HuH-7 (cell line): ENCODE measurements around the gene PDLIM3.
"Not testable (repeated sequence)": the region's sequence is repeated elsewhere in the genome, so short reads cannot be mapped to it uniquely, and the experiment has no call there.

Experiments
- DNase-seq: peaks from one replicate; pipeline ENCODE4 v3.0.0; 2011; ENCODE audit warnings: low spot score

The PDLIM3 gene

DNA sequence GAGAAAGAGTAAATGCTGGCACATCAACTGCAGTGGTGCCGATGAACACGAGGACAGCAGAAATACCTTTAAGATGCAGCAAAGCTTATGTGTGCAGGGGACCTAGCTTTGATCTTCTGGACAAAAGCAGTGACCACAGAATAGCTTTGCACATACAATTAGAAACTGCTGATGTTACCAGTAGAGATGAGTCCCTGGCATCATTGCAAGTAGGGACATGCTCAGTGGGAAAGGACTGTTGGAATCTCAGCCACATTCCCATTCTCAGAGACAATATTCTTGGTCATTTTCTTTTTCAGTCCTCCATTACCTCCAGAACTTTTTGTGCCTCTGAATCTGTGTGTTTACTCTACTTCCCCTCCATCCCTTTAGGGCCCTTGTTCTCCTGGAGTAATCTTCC lies 16.9 kb upstream of the PDLIM3 start:
- no peak for DNase-seq

DNA sequence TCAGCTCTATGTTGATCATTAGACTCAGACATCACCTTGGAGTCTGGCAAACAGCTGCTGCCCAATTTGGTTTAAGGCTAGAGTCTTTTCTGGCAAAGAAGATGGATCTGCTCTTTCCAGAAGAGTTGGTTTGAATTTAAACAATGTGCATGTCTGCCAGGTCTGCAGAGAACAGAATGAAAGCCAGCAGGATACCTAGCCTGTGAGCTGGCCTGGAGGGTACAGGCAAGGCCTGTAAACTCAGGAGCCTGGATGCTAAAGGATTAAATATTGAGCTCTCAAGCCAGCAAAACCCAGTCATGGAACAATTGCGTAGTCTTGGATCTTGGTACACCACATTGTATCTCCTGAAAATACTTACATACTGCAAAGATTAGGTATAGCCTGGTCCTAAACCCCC lies 15.6 kb upstream of the PDLIM3 start:
- DNase-seq: no peak

DNA sequence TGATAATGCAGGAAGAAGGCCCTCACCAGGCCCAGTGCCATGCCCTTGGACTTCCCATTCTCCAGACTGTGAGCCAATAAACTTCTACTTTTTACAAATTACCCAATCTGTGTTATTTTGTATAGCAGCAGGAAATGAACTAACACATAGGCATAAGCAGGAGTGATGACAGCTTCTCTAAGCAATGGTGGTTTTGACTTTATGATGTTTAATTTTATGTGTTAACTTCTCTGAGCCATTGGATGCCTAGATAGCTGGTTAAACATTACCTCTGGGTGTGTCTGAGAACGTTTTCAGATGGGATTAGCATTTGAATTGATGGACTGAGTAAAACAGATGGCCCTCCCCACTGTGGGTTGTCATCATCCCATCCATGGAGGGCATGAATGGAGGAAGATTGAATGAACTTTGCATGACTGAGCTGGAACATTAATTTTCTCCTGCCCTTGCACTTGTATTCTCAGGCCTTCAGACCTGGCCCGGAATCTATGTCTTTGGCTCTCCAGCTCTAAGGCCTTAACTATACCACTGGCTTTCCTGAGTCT lies 13.9 kb upstream of the PDLIM3 start:
- no peak for DNase-seq

DNA sequence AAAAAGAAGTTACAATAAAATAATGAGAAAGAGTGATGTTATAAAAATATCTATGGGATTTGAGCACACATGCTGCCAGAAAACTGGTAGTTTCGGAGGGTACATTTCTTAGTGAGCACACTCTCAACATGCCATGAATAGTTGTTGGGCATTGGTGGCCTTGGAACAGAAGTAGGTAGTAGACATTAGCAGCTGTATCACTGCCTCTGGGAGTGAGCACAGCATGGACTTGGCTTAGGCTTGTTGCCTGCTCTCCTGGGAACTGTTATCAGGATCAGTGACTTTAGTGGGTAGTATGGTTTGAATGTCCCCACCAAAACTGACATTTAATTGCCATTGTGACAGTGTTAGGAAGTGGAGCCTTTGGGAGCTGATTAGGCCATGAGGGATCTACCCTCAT lies 13.3 kb upstream of the PDLIM3 start:
- DNase-seq: no peak

DNA sequence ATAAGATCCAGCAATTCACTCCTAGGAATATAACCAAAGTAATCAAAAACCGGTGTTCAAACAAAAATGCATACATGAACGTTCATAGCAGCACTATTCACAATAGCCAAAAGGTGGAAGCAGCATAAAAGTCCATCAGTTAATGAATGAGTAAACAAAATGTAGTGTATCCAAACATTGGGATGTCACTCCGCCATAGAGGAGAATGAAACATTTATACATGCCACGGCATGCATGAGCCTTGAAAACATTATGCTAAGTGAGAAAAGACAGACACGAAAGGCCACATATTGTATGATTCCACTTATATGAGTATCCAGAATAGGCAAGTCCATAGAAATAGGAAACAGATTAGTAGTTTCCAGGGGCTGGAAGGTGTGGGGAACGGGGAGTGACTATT lies 11.0 kb upstream of the PDLIM3 start:
- DNase-seq: no peak

DNA sequence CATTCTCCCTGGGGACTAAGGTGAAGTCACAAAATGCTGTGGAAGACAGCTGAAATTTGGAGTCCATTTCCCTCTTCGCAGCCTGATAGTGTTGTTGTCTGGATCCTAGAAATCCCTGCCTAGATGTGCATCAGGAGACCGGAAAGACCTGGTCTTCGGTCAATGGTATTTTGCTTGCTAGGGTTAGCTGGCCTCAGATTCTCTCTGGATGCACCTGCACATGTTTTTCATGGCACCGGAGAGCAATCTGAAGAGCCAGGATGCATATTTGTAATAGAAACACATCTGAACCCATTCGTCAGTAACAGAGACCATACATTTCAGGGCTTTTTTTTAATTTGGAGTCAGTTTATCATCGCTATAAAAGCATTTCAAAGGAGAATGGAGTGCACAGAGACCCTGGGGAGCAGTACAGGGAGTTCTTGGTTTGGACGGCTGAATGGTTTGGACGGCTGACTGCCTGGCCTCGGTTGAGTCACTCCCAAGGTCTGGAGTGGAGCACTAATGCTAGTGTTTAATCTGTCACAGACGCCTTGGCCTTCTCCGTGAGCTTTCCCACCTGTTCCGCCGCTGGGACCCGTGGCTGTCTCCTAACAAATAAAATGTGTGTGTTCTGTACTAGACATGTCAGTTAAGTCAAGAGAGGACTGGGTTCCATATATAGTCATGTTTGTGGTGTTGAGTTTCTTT lies 7.5 kb upstream of the PDLIM3 start:
- DNase-seq: no peak

DNA sequence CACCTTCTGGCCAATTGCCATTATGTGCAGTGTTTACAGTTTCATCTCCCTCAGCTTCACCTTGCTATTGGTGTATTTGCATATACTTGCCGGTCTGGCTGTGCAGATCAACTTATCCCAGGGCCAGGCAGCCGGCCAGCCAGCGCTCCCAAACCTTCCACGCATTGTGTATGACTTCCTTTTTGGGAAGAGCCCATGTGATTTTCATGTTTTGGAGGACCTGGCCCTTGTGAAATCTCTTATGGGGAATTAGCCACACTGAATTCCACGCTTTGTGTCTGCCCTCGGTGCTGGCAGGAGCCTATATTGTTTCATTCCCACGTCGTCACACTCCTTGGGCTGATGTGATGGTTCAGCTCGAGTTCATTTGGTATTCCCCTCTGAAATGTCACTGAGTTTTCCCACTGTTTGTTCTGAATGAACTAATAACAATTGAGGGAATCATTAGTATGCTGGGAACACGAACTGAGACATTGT lies 6.0 kb upstream of the PDLIM3 start:
- DNase-seq: no peak

DNA sequence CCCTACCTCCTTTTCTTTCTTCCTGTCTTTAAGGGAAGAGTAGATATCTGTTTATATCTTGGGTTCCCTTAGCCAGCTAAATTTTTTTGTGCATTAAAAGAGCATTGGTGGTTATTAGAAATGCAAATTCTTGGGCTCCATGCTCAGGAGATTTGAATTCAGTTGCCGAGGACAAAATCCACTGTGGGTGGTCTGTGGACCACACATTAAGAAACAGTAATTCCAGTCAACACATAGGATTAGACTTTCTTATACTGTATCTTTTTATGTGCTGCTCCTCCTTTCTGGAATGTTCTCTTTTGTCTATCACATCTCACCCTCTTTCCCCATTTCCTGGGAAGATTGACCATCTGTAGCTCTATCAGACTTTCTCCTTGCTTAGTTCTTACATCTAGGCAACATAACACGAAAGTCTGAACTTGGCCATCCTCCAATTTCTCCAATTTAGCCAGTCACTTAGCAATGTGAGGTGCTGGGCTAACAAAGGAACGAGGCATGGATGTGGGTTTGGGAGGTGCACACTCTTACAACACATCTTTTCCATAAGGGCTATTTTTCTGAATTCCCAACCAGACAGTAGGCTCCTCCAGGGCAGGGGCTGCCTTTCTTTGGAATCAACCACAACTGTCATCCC lies 5.3 kb upstream of the PDLIM3 start:
- DNase-seq: no peak

DNA sequence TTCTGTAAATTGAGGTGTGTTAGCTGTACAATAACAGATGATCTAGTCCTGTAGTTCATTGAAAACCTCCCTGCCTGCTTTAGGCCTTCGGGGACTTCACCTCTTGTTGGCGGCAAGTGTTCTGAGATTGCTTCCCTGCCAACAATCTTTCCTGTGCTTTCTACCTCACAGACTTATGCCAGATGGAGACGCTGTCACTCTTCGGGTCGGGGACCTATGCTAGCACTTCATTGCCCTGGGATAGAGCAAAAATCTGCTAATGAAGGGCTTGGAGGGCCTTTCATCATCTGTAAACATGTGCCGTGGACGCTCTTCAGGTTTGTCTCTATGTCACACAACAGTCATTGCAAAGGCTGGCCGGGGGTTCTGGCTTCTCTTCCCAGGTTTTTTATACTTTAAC lies 4.7 kb upstream of the PDLIM3 start:
- DNase-seq: no peak

DNA sequence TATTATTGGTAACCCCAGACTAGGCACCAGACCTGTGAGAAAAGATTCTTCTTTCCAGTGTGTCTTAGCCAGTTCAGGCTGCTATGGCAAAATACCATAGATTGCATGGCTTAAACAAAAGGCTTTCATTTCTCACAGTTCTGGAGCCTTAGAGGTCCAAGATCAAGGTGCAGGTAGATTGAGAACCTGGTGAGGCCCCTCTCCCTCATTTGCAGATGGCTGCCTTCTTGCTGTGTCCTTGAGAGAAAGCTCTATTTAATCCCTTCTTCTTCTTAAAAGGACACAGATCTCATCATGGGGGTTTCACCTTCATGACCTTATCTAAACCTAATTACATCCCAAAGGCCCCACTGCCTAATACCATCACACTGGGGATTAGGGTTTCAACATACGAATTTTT lies 3.5 kb upstream of the PDLIM3 start:
- no peak for DNase-seq

DNA sequence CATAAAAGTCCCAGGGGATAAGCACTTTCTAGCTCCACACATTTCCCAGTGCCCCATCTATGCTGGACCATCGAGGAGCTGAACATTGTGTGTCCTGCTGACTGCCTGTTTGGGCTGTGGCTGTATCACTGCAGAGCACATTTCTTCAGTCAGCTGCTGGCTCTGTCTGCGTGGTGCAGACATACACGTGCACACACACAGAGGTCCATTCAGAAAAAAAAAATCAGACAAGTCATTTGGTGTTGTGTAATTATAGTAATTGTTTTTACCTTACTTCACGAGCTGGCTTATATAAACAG lies 1.1 kb upstream of the PDLIM3 start:
- DNase-seq: peak; percentile 5

DNA sequence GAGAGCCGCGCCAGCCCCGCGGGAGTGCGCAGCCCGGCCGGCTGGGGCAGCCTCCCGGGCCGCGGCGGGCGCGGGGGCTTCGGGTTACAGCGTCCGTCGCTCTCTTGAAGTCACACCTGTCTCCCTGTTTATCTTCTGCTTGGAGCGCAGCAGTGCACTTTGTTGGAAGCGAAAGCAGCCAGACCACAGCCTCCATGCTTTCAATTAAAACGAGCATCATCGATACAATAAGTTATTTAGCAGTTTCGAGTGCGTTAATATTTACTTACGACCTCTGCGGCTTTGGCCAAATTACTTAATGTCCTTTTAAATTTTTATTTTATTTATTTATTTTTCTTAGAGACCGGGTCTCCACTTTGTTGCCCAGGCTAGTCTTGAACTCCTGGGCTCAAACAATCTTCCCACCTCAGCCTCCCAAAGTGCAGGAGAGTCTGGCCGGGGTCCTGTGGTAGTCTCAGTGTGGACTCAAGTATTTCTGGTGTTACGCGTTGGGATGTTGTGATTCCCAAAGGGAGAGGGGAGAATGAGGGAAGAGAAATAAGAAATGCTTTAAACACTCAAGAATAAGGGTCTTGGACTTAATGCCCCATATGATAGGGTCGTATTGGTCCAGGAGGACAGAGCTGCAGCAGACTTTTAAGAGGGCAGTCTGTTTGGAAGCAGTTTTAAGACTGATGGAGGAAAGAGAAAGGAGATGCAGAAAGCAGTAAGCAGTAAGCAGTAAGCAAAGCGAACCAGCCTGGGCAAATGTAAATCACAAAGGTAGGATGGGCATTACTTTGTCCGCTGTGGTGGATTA lies 504 bp upstream of the PDLIM3 start:
- no peak for DNase-seq

DNA sequence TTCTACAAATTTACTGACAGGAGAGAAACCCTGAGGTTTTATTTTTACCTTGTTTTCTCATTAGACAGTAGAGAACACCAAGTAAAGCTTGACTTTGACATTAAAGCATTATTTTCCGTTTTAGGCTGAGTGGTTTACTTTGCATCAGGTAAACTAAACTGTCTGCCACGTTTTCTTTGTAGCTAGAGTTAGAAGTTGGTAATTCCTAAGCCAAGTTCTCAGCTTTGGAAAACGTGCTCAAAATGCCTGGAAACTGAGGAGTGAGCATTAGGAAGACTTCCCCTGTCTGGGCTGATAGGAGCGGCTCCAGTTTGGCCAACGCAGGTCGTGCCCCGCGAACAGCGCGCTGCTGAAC lies 819 bp downstream of the PDLIM3 start:
- peak; percentile 4 for DNase-seq

DNA sequence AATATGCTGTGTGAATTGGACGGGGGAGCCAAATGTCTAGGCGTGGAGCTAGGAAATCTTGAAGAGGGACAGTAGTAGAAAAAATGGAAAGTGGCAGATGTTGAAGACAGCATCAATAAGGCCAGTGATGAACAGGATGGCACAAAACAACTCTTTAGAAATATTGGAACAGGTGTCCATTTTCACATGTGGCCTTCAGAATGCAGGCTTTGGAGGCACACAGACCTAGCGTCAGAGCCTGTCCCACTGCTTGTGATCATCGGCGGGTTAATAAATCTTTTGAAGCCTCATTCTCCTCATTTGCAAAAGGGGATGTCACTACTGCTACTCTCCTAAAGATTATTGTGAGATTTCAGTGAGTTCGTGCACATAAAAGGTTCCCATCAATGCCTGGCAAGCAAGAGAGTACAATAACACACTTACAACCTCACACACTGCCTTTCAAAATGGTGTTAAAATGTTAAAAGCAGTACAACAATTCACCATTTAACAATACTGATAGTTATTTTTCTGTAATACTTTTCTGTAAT lies 2.4 kb downstream of the PDLIM3 start:
- no peak for DNase-seq

DNA sequence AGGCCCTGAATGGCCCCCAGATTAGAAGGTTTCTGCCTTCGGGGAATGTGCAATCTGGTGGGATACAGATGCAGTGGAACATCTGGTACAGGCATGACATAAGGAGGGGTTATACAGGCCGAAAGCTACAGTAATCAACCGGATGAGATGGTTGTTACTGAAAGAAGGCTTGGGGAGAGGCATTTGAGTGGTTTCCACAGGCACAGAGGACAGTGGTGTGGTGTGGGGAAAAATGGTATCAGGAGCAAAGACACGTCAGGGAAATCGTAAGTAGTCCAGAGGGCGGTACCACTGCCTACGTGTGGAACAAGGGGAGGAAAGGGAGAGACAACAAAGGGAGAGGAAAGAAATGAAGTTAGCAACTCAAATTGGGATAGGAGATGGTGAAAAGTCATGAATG lies 3.0 kb downstream of the PDLIM3 start:
- DNase-seq: no peak

DNA sequence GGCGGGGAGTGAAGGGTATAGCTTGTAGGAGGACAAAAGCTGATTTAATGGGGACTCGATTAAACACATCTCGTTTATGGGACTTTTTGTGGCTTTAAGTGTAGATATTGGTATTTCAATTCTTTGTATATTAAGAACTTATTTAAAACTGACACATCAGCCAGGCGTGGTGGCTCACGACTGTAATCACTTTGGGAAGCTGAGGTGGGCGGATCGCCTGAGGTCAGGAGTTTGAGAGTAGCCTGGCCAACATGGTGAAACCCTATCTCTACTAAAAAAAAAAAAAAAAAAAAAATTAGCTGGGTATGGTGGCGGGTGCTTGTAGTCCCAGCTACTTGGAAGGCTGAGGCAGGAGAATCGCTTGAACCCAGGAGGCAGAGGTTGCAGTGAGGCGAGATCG lies 3.7 kb downstream of the PDLIM3 start:
- not testable (repeated sequence) for DNase-seq

DNA sequence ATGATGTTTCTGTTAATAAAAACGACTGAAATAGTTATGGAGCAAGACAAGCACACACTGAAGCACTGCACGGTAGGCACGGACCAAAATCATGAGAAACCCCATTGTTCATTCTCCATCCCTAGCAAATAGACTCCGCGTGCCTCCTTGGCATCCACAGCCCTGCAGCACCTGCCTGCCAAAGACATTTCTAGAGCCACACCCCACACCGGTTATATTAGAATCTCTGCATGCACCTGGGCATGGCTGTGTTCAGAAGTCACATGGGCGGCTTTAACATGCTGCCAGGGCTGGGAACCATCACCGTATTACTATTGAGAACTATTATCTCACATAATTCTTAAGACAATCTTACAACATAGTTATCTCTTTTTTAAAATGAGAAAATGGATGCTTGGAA lies 5.9 kb downstream of the PDLIM3 start:
- DNase-seq: no peak

DNA sequence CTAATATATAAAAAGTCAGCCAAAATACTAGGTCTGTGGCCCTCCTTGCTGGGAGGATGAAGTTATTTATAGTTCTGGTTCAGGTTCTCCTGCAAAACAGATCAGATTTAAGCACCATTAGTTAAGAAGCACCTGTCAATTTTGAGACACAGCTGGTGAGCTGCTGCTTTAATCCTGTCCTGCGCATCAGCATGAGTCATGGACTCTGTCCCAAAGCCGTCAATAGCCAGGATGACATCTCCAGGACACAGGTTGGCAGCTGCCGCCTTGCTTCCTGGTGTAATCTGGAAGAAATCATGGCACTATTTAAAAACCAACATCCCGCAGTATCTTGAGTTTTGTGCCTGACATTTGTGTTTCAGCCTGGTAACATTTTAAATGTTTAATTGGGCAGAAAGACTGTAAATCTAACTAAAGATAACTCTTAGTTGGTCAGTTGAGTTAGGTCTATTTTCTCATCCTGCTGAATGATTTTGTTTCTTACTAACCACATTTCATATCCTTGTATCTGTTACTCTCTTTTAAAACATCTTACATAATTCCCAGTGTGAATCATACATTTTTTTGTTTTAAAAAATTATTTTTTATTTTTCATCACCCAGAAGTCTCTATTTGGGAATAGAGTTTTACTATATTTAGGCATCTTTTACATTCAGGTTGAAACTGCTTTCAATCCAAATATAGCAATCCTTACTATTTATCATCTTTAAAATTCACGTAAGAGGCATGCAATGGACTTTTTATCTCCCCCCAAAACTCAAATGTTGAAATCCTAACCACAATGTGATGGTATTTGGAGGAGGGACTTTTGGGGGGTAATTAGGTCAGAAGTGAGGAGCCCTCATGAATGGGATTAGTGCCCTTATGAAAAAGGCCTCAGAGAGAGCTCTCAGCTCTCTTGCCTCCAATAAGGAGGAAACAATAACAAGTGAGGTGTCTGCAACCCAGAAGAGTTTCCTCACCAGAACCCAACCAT lies 10.1 kb downstream of the PDLIM3 start:
- no peak for DNase-seq

DNA sequence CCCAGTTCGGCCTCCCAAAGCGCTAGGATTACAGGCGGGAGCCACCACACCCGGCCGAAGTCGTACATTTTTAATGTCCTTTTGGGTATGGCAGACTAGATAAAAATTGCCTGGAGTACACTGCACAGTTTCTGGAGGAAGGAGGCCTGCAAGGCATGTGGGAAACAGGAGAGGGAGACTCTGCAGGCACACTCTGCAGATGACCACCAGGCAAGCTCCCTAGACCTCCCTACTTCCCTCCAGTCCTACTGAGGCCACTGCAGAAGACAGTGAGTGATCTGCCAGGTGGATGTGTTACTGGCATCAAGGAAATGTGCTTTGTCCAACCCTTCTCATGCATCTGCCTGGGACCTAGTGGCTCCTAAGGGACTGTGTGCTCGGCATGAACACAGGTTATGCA lies 11.4 kb downstream of the PDLIM3 start:
- no peak for DNase-seq

DNA sequence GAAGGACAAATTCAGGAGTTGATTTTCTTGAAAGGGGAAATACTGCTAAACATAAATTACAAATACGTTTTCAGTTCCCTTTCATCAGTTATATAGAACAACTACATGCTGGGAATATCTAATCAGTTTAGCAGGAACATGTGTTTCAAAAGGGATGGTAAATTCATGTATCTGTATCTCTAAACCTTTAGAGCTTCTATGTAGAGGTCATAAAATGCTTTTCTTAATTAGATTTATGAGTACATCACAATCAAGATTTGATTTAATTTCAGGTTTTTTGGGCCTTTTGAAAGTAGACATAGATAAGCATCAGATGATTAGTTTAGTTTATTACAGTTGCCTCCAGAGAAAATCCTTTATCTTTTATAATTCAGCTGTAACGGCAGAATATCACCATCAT lies 12.9 kb downstream of the PDLIM3 start:
- DNase-seq: no peak

DNA sequence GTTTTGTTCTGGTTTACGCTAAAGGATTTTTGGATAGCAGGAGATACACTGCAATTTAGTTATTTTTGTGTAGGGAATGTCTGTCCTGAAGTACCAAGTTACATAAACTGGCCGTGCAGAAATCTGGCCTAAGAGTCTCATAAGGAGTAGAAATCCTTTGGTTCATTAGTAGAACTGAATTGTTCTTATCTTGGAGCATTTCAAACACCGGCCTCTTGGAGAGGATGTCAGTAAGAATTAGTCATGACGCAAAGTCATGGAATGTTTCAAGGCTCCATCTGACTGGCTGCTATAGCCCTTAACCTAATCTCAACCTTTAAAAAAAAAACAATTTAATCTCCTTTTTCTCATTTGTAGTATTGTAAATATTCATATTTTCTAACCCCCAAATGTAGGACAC lies 15.2 kb downstream of the PDLIM3 start:
- DNase-seq: no peak

DNA sequence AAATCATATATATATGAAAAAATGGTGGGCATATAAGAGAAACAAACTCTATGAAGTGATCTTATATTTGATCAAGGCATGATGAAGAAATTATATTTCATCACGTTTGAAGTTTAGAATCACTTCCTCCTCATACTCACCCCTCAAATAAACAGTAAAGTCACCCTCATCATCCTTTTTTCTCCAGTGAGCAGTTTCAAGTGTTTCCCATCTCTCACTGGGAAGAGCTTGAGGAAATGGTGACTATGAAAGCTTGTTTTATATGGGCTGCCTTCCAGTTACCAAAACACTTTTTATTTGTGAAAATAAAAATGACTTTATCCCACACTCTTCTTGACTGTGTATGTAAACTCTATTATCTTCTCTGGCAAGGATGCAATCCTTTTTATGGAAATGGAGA lies 16.8 kb downstream of the PDLIM3 start:
- no peak for DNase-seq
